ENCODE results near the gene THSD4. TPM values are rescaled to one million over a fixed set of nuclear protein-coding genes. Genes with fewer than 3 reads are reported as not detected.

The THSD4 gene
- total and polyA plus RNA-seq, 7 donors: 0.21 to 3.1 (median 1.8) TPM

DNA sequence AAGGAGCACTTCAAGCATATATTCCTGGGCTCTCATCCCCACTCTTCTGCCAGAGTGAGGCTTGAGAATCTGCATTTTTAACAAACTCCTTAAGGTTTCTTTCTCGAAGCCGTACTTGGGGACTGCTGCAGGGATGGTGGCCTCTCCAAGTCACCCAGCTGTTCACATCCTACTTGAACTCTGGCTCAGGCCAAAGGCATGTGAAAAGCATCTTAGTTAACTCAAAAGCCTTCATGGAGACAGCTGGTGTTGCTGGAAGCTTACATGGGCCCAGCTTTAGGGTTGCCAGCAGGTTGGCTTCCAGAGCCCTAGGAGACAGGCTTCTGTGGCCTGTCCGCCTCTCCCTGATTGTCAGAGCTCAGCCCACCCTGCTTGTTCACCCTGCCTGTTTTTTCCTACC lies 139.2 kb downstream of the THSD4 start:
- WGBS, 3 donors: 74 to 82% (median 80%) methylated on average over 3 of the region's 3 CpGs
- Histone ChIP-seq H3K27me3 (ENCODE audit: insufficient read depth in 3 of 3, low read length in 2 of 3) (no peaks in the 10 kb centered on the region), H3K4me1 (no peaks in the 10 kb centered on the region), H3K27ac (no peak overlapping the region), H3K36me3 (ENCODE audit: insufficient read depth in 1 of 2, low read depth in 1 of 2) (no peaks in the 10 kb centered on the region), H3K4me3 (no peak overlapping the region), H3K9me3 (no peaks in the 10 kb centered on the region)
- TF ChIP-seq, protein P1, sequence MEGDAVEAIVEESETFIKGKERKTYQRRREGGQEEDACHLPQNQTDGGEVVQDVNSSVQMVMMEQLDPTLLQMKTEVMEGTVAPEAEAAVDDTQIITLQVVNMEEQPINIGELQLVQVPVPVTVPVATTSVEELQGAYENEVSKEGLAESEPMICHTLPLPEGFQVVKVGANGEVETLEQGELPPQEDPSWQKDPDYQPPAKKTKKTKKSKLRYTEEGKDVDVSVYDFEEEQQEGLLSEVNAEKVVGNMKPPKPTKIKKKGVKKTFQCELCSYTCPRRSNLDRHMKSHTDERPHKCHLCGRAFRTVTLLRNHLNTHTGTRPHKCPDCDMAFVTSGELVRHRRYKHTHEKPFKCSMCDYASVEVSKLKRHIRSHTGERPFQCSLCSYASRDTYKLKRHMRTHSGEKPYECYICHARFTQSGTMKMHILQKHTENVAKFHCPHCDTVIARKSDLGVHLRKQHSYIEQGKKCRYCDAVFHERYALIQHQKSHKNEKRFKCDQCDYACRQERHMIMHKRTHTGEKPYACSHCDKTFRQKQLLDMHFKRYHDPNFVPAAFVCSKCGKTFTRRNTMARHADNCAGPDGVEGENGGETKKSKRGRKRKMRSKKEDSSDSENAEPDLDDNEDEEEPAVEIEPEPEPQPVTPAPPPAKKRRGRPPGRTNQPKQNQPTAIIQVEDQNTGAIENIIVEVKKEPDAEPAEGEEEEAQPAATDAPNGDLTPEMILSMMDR (IDR thresholded peaks at IDR 0.05): no peak
- no peak for DNase-seq
- peak in 1 of 4 donors; percentile 17 for ATAC-seq
- intact Hi-C loops (cut with DNase I): no loop called here

GRCh38 chr15:71256934-71257664 lies 141.8 kb downstream of the THSD4 start:
- Histone ChIP-seq H3K9me3 (no peaks in the 10 kb centered on the region), H3K4me1 (no peaks in the 10 kb centered on the region), H3K27me3 (ENCODE audit: insufficient read depth in 3 of 3, low read length in 2 of 3) (no peaks in the 10 kb centered on the region), H3K4me3 (no peak overlapping the region), H3K36me3 (ENCODE audit: insufficient read depth in 1 of 2, low read depth in 1 of 2) (no peaks in the 10 kb centered on the region), H3K27ac (no peak overlapping the region)
- 85 to 88% (median 87%) methylated on average over 5 of the region's 5 CpGs for WGBS, 3 donors
- TF ChIP-seq, protein P1 (IDR thresholded peaks at IDR 0.05): no peak
- DNase-seq (no peak), ATAC-seq (no peak)
- intact Hi-C loops (cut with DNase I): no loop called here

DNA sequence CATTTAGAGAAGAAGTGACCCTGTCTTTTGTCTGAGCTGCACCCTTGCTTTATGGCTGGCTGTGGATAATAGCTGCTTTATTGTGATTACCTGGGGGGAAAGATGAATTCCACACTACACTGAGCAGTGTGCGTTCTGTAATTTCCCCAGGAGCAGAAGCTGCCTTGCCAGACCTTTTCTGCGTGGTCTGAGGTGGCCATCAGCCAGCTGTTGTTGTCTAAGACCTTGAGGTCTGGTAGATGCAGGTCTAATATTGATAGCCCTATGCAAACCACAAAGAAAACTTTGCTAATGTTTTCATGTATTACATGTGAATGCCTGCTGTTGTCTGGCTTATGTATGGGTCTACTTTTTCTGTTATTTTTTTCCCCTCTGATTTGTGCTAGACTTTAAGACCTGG lies 144.6 kb downstream of the THSD4 start:
- ATAC-seq (no peak), DNase-seq (no peak)
- WGBS, 3 donors: 73 to 85% (median 79%) methylated on average over 2 of the region's 2 CpGs
- no peaks in the 10 kb centered on the region for H3K36me3 ChIP-seq (ENCODE audit: insufficient read depth in 1 of 2, low read depth in 1 of 2)
- no peak overlapping the region for H3K27ac ChIP-seq
- no peaks in the 10 kb centered on the region for H3K9me3 ChIP-seq
- H3K27me3 ChIP-seq (ENCODE audit: insufficient read depth in 3 of 3, low read length in 2 of 3): no peaks in the 10 kb centered on the region
- H3K4me1 ChIP-seq: no peaks in the 10 kb centered on the region
- TF ChIP-seq, protein P1 (IDR thresholded peaks at IDR 0.05): no peak
- intact Hi-C loops (cut with DNase I): no loop called here
- H3K4me3 ChIP-seq: no peak overlapping the region

- H3K4me1 ChIP-seq: no peaks in the 10 kb centered on the region
- H3K27ac ChIP-seq: no peak overlapping the region
- H3K4me3 ChIP-seq: no peak overlapping the region
- TF ChIP-seq, protein P1 (IDR thresholded peaks at IDR 0.05): no peak
- H3K36me3 ChIP-seq (ENCODE audit: insufficient read depth in 1 of 2, low read depth in 1 of 2): no peaks in the 10 kb centered on the region
- intact Hi-C loops (cut with DNase I): no loop called here
- 91 to 92% (median 91%) methylated on average over 2 of the region's 2 CpGs for WGBS, 3 donors
- H3K9me3 ChIP-seq: no peaks in the 10 kb centered on the region
- H3K27me3 ChIP-seq (ENCODE audit: insufficient read depth in 3 of 3, low read length in 2 of 3): no peaks in the 10 kb centered on the region
- DNase-seq: no peak
- no peak for ATAC-seq
Observed at GRCh38 chr15:71261418-71261817, 146.1 kb downstream of the THSD4 start.

DNA sequence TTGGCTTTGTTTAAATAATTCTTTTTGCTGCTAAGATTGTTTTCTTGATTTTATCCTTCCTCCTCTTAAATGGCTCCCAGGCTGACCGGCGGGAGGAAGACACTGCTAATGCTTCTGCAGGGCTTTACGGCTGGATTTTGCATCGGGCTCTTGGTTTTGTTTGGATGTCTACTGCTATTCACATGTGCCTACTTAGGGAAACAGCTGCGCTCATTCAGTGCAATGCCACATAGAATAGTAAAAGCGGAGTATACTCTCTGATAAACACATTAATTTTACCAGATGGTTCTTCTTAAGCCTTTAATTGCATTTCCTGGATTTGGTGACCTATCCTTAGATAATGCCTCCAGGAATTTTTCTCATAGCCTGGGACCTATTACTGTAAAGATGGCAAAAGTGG lies 146.6 kb downstream of the THSD4 start:
- TF ChIP-seq, protein P1 (IDR thresholded peaks at IDR 0.05): no peak
- no peak for DNase-seq
- Histone ChIP-seq H3K36me3 (ENCODE audit: insufficient read depth in 1 of 2, low read depth in 1 of 2) (no peaks in the 10 kb centered on the region), H3K4me3 (no peak overlapping the region), H3K27ac (no peak overlapping the region), H3K9me3 (no peaks in the 10 kb centered on the region), H3K4me1 (no peaks in the 10 kb centered on the region), H3K27me3 (ENCODE audit: insufficient read depth in 3 of 3, low read length in 2 of 3) (no peaks in the 10 kb centered on the region)
- 49 to 58% (median 49%) methylated on average over 6 of the region's 6 CpGs for WGBS, 3 donors
- intact Hi-C loops (cut with DNase I): no loop called here
- no peak for ATAC-seq
